ENCODE results near the gene EXT2. TPM values are rescaled to one million over a fixed set of nuclear protein-coding genes. Genes with fewer than 3 reads are reported as not detected.

The EXT2 gene
- total and polyA plus RNA-seq, 2 experiments from 2014 or later: 99.8 to 209 TPM

DNA sequence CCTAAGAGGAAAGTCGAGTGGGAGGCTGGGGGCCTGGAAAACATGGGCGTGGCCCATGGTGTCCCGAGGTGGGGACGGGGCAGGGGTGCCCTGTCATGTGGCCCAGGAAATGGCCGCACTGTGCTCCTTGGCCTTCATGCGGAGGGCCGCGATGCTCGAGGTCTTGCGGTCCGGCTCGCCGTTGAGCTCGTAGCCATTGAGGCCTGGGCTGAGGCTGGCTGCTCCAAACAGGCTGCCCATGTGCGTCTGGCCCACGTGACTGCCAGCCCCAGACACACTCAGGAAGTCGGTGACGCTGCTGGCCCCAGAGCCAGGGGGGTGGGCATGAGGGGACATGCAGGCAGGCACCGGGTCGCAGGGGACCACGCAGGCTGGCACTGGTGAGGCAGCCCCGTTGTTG is 169.3 kb downstream of the EXT2 start:
- 84 to 85% methylated on average over 21 to 22 of the region's 22 CpGs for WGBS, 2 experiments (ENCODE audit: low coverage in 1 of 2, low lambda C conversion rate in 2 of 2, missing lambda C conversion rate in 2 of 2)
- in situ Hi-C loops (cut with MboI): no loop called here
- no peak overlapping the region for H3K4me2 ChIP-seq (ENCODE audit: unreplicated experiment)

GRCh38 chr11:44266056-44266780 is 170.7 kb downstream of the EXT2 start:
- Histone ChIP-seq H4K20me1 (ENCODE audit: insufficient read depth) (no peaks in the 10 kb centered on the region), H3K4me2 (ENCODE audit: unreplicated experiment) (no peak overlapping the region), H3K27ac (no peak overlapping the region), H3K4me3 (no peak overlapping the region), H3K9me3 (ENCODE audit: low read depth) (no peaks in the 10 kb centered on the region), H2AFZ (no peak overlapping the region), H3F3A (ENCODE audit: insufficient read depth) (no peaks in the 10 kb centered on the region), H3K79me2 (ENCODE audit: insufficient read depth) (no peaks in the 10 kb centered on the region), H3K9me2 (ENCODE audit: insufficient read depth) (no peaks in the 10 kb centered on the region), H3K4me1 (ENCODE audit: insufficient read depth) (no peaks in the 10 kb centered on the region), H3K36me3 (ENCODE audit: low read depth) (no peaks in the 10 kb centered on the region), H3K9ac (no peak overlapping the region), H3K27me3 (replicated peaks; ENCODE audit: insufficient read depth) (no peaks in the 10 kb centered on the region; the same call in 1 of the 2 replicates)
- no peak for TF ChIP-seq EZH2phosphoT487 (IDR thresholded peaks at IDR 0.05; ENCODE audit: insufficient read depth, low read depth)
- no peak for TF ChIP-seq EZH2 (IDR thresholded peaks at IDR 0.05; ENCODE audit: insufficient read depth, poor library complexity, severe bottlenecking)
- WGBS, 2 experiments (ENCODE audit: low coverage in 1 of 2, low lambda C conversion rate in 2 of 2, missing lambda C conversion rate in 2 of 2): 59 to 64% methylated on average over 9 of the region's 9 CpGs
- in situ Hi-C loops (cut with MboI): no loop called here
- no peak for DNase-seq

More for the DNA sequence above, 169.3 kb downstream of the EXT2 start:
- TF ChIP-seq EZH2phosphoT487 (IDR thresholded peaks at IDR 0.05; ENCODE audit: insufficient read depth, low read depth) (no peak), EZH2 (IDR thresholded peaks at IDR 0.05; ENCODE audit: insufficient read depth, poor library complexity, severe bottlenecking) (no peak)
- Histone ChIP-seq H3K9me2 (ENCODE audit: insufficient read depth) (no peaks in the 10 kb centered on the region), H3K4me3 (no peak overlapping the region), H3F3A (ENCODE audit: insufficient read depth) (no peaks in the 10 kb centered on the region), H3K79me2 (ENCODE audit: insufficient read depth) (no peaks in the 10 kb centered on the region), H3K27ac (no peak overlapping the region), H3K36me3 (ENCODE audit: low read depth) (no peaks in the 10 kb centered on the region), H3K9ac (no peak overlapping the region), H4K20me1 (ENCODE audit: insufficient read depth) (no peaks in the 10 kb centered on the region), H3K4me1 (ENCODE audit: insufficient read depth) (no peaks in the 10 kb centered on the region), H3K27me3 (replicated peaks; ENCODE audit: insufficient read depth) (no peaks in the 10 kb centered on the region; the same call in 1 of the 2 replicates), H2AFZ (no peak overlapping the region), H3K9me3 (ENCODE audit: low read depth) (no peaks in the 10 kb centered on the region)
- no peak for DNase-seq

DNA sequence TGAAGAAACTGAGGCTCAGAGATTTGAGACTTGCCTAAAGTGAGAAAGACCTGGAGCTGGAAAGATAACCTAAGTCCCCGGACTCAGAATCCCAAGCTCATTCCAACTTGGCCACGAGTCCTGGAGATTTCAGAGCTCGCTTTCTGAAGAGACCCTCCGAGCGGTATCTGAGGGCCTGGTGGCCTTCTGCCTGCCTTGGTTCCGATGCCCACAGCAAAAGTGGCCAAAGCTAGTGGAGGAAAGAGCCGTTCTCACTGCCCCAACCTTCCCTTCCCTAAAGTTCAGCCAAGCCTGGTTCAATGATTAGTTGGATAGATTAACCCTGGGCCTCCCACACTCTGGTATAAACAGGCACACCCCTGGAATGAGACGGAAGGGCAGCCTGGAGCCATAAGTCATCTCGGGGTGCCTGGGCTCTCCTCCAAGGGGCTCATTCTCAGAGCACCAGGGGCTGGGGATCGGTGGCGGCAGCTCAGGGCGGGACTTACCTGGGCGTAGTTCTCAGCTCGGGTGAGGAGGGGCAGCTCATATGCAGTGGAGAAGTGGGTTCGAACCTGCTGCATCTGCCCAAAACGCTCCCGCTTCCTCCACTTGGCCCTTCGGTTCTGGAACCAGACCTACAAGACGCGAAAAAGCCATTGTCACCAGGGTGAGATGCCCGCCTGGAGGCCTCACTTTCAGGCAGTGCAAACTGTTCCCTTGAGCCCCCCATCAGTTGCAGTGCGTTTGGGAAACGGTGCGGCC is 171.7 kb downstream of the EXT2 start:
- Histone ChIP-seq H3K4me2 (ENCODE audit: unreplicated experiment) (no peak overlapping the region), H4K20me1 (ENCODE audit: insufficient read depth) (no peaks in the 10 kb centered on the region), H3F3A (ENCODE audit: insufficient read depth) (no peaks in the 10 kb centered on the region), H3K9me3 (ENCODE audit: low read depth) (no peaks in the 10 kb centered on the region), H3K4me1 (ENCODE audit: insufficient read depth) (no peaks in the 10 kb centered on the region), H3K4me3 (no peak overlapping the region), H2AFZ (no peak overlapping the region), H3K9me2 (ENCODE audit: insufficient read depth) (no peaks in the 10 kb centered on the region), H3K27ac (no peak overlapping the region), H3K9ac (no peak overlapping the region), H3K36me3 (ENCODE audit: low read depth) (no peaks in the 10 kb centered on the region), H3K79me2 (ENCODE audit: insufficient read depth) (no peaks in the 10 kb centered on the region), H3K27me3 (replicated peaks; ENCODE audit: insufficient read depth) (no peaks in the 10 kb centered on the region; the same call in 1 of the 2 replicates)
- TF ChIP-seq EZH2phosphoT487 (IDR thresholded peaks at IDR 0.05; ENCODE audit: insufficient read depth, low read depth) (no peak), EZH2 (IDR thresholded peaks at IDR 0.05; ENCODE audit: insufficient read depth, poor library complexity, severe bottlenecking) (no peak)
- DNase-seq: no peak
- in situ Hi-C loops (cut with MboI): no loop called here
- 72 to 76% methylated on average over 24 of the region's 24 CpGs for WGBS, 2 experiments (ENCODE audit: low coverage in 1 of 2, low lambda C conversion rate in 2 of 2, missing lambda C conversion rate in 2 of 2)

DNA sequence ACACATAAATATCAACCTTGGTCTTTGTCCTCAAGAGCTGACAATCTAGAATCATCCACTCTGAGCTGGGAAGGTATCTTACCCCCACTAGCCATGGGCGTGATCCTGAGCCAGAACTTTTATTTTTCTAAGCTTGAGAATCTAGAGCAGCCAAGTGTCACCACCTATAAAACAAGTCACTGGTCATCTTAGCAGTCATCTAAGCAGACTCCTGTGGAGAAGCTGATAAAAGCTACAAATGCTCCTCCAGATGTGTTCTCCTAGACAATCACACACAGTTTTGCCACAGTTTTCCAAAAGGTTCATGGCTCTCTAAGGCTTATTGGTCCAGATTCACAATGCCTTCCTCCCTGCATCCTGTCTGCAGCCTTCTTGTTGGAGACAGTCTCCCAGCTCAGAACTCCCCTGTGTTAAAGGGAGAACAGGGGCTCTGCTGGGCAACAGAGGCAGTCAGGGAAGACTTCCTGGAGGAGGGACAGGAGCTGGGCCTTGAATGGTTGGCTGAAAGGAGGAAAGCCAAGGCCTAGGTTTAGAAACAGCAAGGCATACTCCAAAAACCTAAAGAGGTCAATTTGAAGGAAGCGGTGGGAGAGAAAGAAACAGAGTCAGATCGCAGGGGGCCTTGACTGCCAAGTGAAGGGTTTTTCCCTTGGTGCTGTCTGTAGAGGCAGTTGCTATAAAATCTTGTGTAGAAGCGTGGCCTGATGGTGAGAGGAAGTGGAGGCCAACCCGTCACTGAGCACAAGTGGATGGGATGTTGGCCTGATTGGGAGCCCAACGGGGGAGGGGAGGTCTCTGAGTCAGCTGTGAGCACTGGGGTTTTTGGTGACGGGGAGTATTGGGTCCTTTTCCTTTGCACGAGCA is 172.5 kb downstream of the EXT2 start:
- no peaks in the 10 kb centered on the region for H3F3A ChIP-seq (ENCODE audit: insufficient read depth)
- H3K9ac ChIP-seq: no peak overlapping the region
- in situ Hi-C loops (cut with MboI): no loop called here
- H3K9me2 ChIP-seq (ENCODE audit: insufficient read depth): no peaks in the 10 kb centered on the region
- no peak for DNase-seq
- H2AFZ ChIP-seq: no peak overlapping the region
- H3K4me2 ChIP-seq (ENCODE audit: unreplicated experiment): no peak overlapping the region
- H3K27me3 ChIP-seq (replicated peaks; ENCODE audit: insufficient read depth): no peaks in the 10 kb centered on the region; the same call in 1 of the 2 replicates
- TF ChIP-seq EZH2 (IDR thresholded peaks at IDR 0.05; ENCODE audit: insufficient read depth, poor library complexity, severe bottlenecking) (no peak), EZH2phosphoT487 (IDR thresholded peaks at IDR 0.05; ENCODE audit: insufficient read depth, low read depth) (no peak)
- 84 to 87% methylated on average over 8 of the region's 8 CpGs for WGBS, 2 experiments (ENCODE audit: low coverage in 1 of 2, low lambda C conversion rate in 2 of 2, missing lambda C conversion rate in 2 of 2)
- H4K20me1 ChIP-seq (ENCODE audit: insufficient read depth): no peaks in the 10 kb centered on the region
- no peaks in the 10 kb centered on the region for H3K36me3 ChIP-seq (ENCODE audit: low read depth)
- no peak overlapping the region for H3K27ac ChIP-seq
- H3K4me3 ChIP-seq: no peak overlapping the region
- no peaks in the 10 kb centered on the region for H3K79me2 ChIP-seq (ENCODE audit: insufficient read depth)
- no peaks in the 10 kb centered on the region for H3K9me3 ChIP-seq (ENCODE audit: low read depth)
- H3K4me1 ChIP-seq (ENCODE audit: insufficient read depth): no peaks in the 10 kb centered on the region
